BJ (cell line): ENCODE measurements around the gene IFT57. TPM values are rescaled to one million over a fixed set of nuclear protein-coding genes. Genes with fewer than 3 reads are reported as not detected.

Experiments used
- CTCF ChIA-PET: fragments of 350-600 bp; formaldehyde crosslinking; extraction: SDS; loops from one replicate; lab custom pipeline; 2021; ENCODE audit warnings: antibody characterized with exemption, inconsistent platforms; lab: Yijun Ruan, JAX
- POLR2A ChIA-PET: fragments of 300-600 bp; sonication (Branson Sonifier 250); formaldehyde crosslinking; extraction: SDS; loops from one replicate; lab custom pipeline; 2021; ENCODE audit warnings: antibody characterized with exemption; lab: Charles Lee
- DNase-seq: peaks from one replicate; pipeline ENCODE4 v3.0.0-alpha.2; 2011; ENCODE audit warnings: low read depth
- H3K27me3 ChIP-seq: 2 replicates; pipeline ENCODE4 v1.6.0; 2011; ENCODE audit warnings: low read length; ENCODE audit not compliant: control insufficient read depth, insufficient read depth
- H3K36me3 ChIP-seq: 2 replicates; pipeline ENCODE4 v1.5.1; 2011; ENCODE audit warnings: low read length; ENCODE audit not compliant: control insufficient read depth, insufficient read depth
- H3K4me3 ChIP-seq: 2 replicates; pipeline ENCODE4 v1.5.1; 2011; ENCODE audit warnings: low read depth, mild to moderate bottlenecking, control low read depth, low read length
- CTCF ChIP-seq: IDR thresholded peaks from 2 replicates; pipeline ENCODE4 v1.5.1; 2011; ENCODE audit warnings: low read depth, mild to moderate bottlenecking, control low read depth, inconsistent platforms, low read length, moderate library complexity; ENCODE audit not compliant: insufficient read depth
- polyA plus RNA-seq: library from polyadenylated mRNA; depleted of rRNA; stranded (reverse); fragments of >200 nt; gene quantifications from 2 replicates; pipeline ENCODE4 v1.2.3, GENCODE V29; 2011

Gene IFT57
- polyA plus RNA-seq, 1 experiment: 32.1 TPM

DNA sequence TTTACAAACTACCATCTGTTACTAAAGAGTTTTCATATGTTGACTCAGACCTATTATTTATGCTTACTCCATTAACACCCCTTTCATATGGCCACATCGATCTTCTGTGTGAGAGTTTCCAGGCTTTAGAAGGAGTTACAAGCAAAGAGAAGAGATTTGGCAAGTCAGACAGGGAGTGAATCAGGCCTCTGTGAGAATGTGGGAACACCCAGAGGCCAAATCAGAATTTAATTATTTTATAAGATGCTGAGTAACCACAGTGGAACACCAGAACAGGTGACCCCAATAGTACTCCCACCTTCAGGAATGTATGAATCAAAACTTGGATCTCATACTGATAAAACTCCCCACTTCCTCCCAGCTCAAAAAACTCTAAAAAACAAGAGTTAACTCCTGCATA lies 42.0 kb downstream of the IFT57 start:
- POLR2A ChIA-PET: no interaction called here
- CTCF ChIA-PET: interaction anchor here (1.2 kb wide), 1 partner anchor 18 kb away, joined by 3 read pairs; no protein-coding TSS in a partner anchor
- DNase-seq: no peak
- TF ChIP-seq CTCF: no peak
- Histone ChIP-seq H3K4me3 (no peak overlapping the region), H3K27me3 (no peaks in the 10 kb centered on the region), H3K36me3 (no peaks in the 10 kb centered on the region)

DNA sequence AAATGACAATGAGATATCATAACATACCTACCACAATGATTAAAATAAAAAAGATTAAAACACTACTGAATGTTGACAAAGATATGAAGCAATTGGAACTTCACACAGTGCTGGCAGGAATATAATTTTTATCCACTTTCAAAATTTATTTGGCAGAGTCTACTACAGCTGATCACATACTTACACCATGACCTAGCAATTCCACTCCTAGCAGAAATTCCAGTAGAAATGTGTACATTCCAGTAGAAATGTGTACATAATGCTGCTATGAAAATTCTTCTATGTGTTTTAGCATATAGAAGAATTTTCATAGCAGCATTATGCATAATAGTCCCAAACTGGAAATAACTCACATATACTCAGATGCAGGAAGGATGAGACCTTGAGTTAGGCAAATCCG lies 43.5 kb downstream of the IFT57 start:
- H3K27me3 ChIP-seq: no peaks in the 10 kb centered on the region
- TF ChIP-seq CTCF: no peak
- CTCF ChIA-PET: interaction anchor here (0.7 kb wide), 1 partner anchor 8 kb away, joined by 3 read pairs; no protein-coding TSS in a partner anchor
- H3K36me3 ChIP-seq: no peaks in the 10 kb centered on the region
- DNase-seq: no peak
- no peak overlapping the region for H3K4me3 ChIP-seq
- POLR2A ChIA-PET: no interaction called here

DNA sequence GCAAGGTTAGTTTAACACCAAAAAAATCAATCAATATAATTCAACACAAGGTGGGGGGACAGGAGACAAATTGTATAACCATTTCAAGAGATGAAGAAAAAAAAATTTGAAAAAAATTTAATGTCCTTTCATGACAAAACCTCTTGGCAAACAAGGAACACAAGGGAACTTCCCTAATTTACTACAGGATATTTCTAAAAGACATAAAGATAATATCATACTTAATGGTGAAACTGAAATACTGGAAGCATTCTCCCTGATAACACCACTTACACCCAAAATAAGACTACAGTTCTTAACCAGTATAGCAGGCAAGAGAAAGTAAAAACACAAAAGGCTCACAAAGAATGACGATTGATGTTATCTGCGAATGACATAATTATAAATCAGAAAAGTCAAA lies 44.7 kb downstream of the IFT57 start:
- Histone ChIP-seq H3K4me3 (no peak overlapping the region), H3K36me3 (no peaks in the 10 kb centered on the region), H3K27me3 (no peaks in the 10 kb centered on the region)
- ChIA-PET CTCF (no interaction called here), POLR2A (no interaction called here)
- TF ChIP-seq CTCF: no peak
- DNase-seq: no peak

DNA sequence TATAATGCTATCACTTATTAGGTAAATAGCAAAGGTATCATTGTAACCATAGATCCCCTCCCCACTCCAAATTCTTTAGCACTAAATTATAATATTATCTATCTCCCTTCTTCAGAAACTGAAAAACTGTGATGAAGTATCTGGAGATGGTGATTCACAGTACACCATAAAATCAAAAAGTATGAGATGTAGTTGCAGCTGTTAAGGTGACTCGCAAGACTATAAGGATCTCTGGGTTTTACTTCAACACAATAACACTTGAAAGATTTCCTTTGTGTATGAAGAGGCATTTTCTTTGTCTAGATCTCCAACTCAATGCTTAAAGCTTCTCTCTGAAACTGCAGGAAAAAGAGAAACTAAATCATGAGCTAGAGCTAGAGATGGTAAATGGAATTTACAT lies 46.9 kb downstream of the IFT57 start:
- Histone ChIP-seq H3K27me3 (no peaks in the 10 kb centered on the region), H3K4me3 (no peak overlapping the region), H3K36me3 (no peaks in the 10 kb centered on the region)
- no peak for DNase-seq
- no peak for TF ChIP-seq CTCF
- CTCF ChIA-PET: interaction anchor here (0.6 kb wide), 1 partner anchor 21 kb away, joined by 3 read pairs; no protein-coding TSS in a partner anchor
- POLR2A ChIA-PET: no interaction called here

DNA sequence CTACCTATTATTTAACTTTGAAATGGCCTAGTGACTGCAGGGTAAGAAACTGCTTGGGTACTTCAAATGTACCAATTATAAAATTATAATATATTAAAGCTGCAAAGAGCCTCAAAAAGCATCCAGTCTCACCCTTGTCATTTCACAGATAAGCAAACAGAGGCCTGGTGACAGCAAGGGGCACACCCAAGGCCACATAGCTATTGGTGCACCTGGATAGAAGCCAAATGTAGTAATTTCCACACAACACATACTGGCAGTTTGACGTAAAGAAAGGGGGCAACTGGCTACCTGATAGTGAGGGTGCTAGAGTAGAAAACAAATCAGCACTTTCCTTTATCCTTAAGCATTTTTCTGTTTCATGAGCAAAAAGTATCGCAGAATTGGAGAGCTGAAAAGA lies 51.1 kb downstream of the IFT57 start:
- TF ChIP-seq CTCF: no peak
- CTCF ChIA-PET: no interaction called here
- POLR2A ChIA-PET: no interaction called here
- Histone ChIP-seq H3K27me3 (no peaks in the 10 kb centered on the region), H3K36me3 (no peaks in the 10 kb centered on the region), H3K4me3 (no peak overlapping the region)
- no peak for DNase-seq
